Measurements from ENCODE around the gene FRMD8.
"Not testable (repeated sequence)": the region's sequence is repeated elsewhere in the genome, so short reads cannot be mapped to it uniquely, and the experiment has no call there.

Gene FRMD8

GRCh38 chr11:65448418-65449105 lies 62.1 kb downstream of the FRMD8 start:
- no peak for DNase-seq (ENCODE audit: extremely low read depth, low read depth)
- no peak for TF ChIP-seq CTCF (IDR thresholded peaks at IDR 0.05; ENCODE audit: low read depth, low read length, missing control alignments)
- H3K4me3 ChIP-seq (replicated peaks; ENCODE audit: low read depth, low read length) = no peak overlapping the region

GRCh38 chr11:65451301-65451700 lies 64.9 kb downstream of the FRMD8 start:
- not testable (repeated sequence) for H3K4me3 ChIP-seq (replicated peaks; ENCODE audit: low read depth, low read length); DNase-seq (ENCODE audit: extremely low read depth, low read depth)

GRCh38 chr11:65452259-65452658 lies 65.8 kb downstream of the FRMD8 start:
- H3K4me3 ChIP-seq (replicated peaks; ENCODE audit: low read depth, low read length) = not testable (repeated sequence)

GRCh38 chr11:65452806-65453490 lies 66.5 kb downstream of the FRMD8 start:
- no peak overlapping the region for H3K4me3 ChIP-seq (replicated peaks; ENCODE audit: low read depth, low read length)
- peak; percentile 98 for DNase-seq (ENCODE audit: extremely low read depth, low read depth)
- TF ChIP-seq CTCF (IDR thresholded peaks at IDR 0.05; ENCODE audit: low read depth, low read length, missing control alignments) = no peak

More at GRCh38 chr11:65452259-65452658, 65.8 kb downstream of the FRMD8 start:
- not testable (repeated sequence) for DNase-seq (ENCODE audit: extremely low read depth, low read depth)

GRCh38 chr11:65454311-65454695 lies 67.9 kb downstream of the FRMD8 start:
- no peak for DNase-seq (ENCODE audit: extremely low read depth, low read depth)
- TF ChIP-seq CTCF (IDR thresholded peaks at IDR 0.05; ENCODE audit: low read depth, low read length, missing control alignments) = no peak
- H3K4me3 ChIP-seq (replicated peaks; ENCODE audit: low read depth, low read length) = peak overlapping the region; percentile 52

- DNase-seq (ENCODE audit: extremely low read depth, low read depth) = no peak
- H3K4me3 ChIP-seq (replicated peaks; ENCODE audit: low read depth, low read length) = peak overlapping the region; percentile 52
- peak; percentile 6 for TF ChIP-seq CTCF (IDR thresholded peaks at IDR 0.05; ENCODE audit: low read depth, low read length, missing control alignments)
Observed at GRCh38 chr11:65454696-65455456, 68.4 kb downstream of the FRMD8 start.

GRCh38 chr11:65456418-65456817 lies 70.0 kb downstream of the FRMD8 start:
- H3K4me3 ChIP-seq (replicated peaks; ENCODE audit: low read depth, low read length) = peak overlapping the region; percentile 10; the same call in 1 of the 2 replicates
- no peak for DNase-seq (ENCODE audit: extremely low read depth, low read depth)
- TF ChIP-seq CTCF (IDR thresholded peaks at IDR 0.05; ENCODE audit: low read depth, low read length, missing control alignments) = no peak
